Endothelial cell of umbilical vein (primary cell): ENCODE results near the gene CD38. TPM values are rescaled to one million over a fixed set of nuclear protein-coding genes. Genes with fewer than 3 reads are reported as not detected.

Experiments used
- BruUV-seq: library from RNA; stranded (reverse); fragments of 400-500 nt; replicated peaks from 2 replicates; lab custom pipeline; 2021; lab: Mats Ljungman, UMichigan
- CTCF ChIA-PET: fragments of 300-600, 350-600 bp; sonication (Branson Sonifier 250); formaldehyde crosslinking; loops from one replicate; lab custom pipeline; 2021; ENCODE audit warnings: antibody characterized with exemption, inconsistent platforms; lab: Charles Lee
- POLR2A ChIA-PET: fragments of 300-600, 350-600 bp; sonication (Branson Sonifier 250); formaldehyde crosslinking; loops from one replicate; lab custom pipeline; 2021; ENCODE audit warnings: antibody characterized with exemption, inconsistent platforms; lab: Charles Lee
- DNase-seq: peaks from one replicate; pipeline ENCODE4 v3.0.0-alpha.2; 2011; ENCODE audit warnings: low read depth, low spot score
- FAIRE-seq: peaks from 2 replicates; lab custom pipeline; 2011; peaks lifted over from hg19 to GRCh38; lab: Jason Lieb, UNC
- H2AFZ ChIP-seq: 2 replicates; pipeline ENCODE4 v1.6.0; 2012; ENCODE audit warnings: low read depth, low read length, control low read depth, inconsistent platforms
- H3K27ac ChIP-seq: 2 replicates; pipeline ENCODE4 v1.5.1; 2011; ENCODE audit warnings: low read depth, mild to moderate bottlenecking, control low read depth, low read length, moderate library complexity; ENCODE audit not compliant: insufficient read depth
- H3K27me3 ChIP-seq, 2 experiments: 2 replicates each; pipeline versions ENCODE4 v1.6.0 to v1.6.1; 2011; ENCODE audit warnings: low read length in 2 of 2, mixed read lengths in 1 of 2; ENCODE audit not compliant: control insufficient read depth in 2 of 2, insufficient read depth in 2 of 2
- H3K36me3 ChIP-seq, 2 experiments: 2 replicates in 1 of 2; 3 replicates in 1 of 2; pipeline ENCODE4 v1.5.1; 2011; ENCODE audit warnings: low read length in 2 of 2, mild to moderate bottlenecking in 1 of 2, moderate library complexity in 1 of 2; ENCODE audit not compliant: control insufficient read depth in 2 of 2, insufficient read depth in 2 of 2; ENCODE audit errors: extremely low read depth in 1 of 2
- H3K4me1 ChIP-seq: 3 replicates; pipeline ENCODE4 v1.5.1; 2011; ENCODE audit warnings: mild to moderate bottlenecking, low read length; ENCODE audit not compliant: control insufficient read depth, insufficient read depth; ENCODE audit errors: extremely low read depth
- H3K4me2 ChIP-seq: 2 replicates; pipeline ENCODE4 v1.6.1; 2011; ENCODE audit warnings: low read length, control low read depth, mixed read lengths; ENCODE audit not compliant: insufficient read depth
- H3K4me3 ChIP-seq, 3 experiments: fragments of 200-600 bp in 1 of 3; sonication (generic), shearing (Covaris generic) in 1 of 3; replicated peaks in 1 of 3; 2 replicates each; pipeline ENCODE4 v1.5.1; 2011 to 2016; ENCODE audit warnings: control low read depth in 3 of 3, low read length in 3 of 3, mild to moderate bottlenecking in 2 of 3, inconsistent platforms in 1 of 3, low read depth in 1 of 3, moderate library complexity in 1 of 3; ENCODE audit not compliant: insufficient read depth in 1 of 3
- H3K79me2 ChIP-seq: 2 replicates; pipeline ENCODE4 v1.6.0; 2012; ENCODE audit warnings: low read length, inconsistent platforms; ENCODE audit not compliant: control insufficient read depth, insufficient read depth
- H3K9ac ChIP-seq: replicated peaks from 2 replicates; pipeline ENCODE3; 2011; ENCODE audit warnings: low read length, control low read depth; ENCODE audit not compliant: insufficient read depth; ENCODE audit errors: extremely low read depth
- H3K9me1 ChIP-seq: replicated peaks from 3 replicates; pipeline ENCODE4 v1.6.0; 2011; ENCODE audit warnings: mild to moderate bottlenecking, low read length; ENCODE audit not compliant: control insufficient read depth, insufficient read depth; ENCODE audit errors: extremely low read depth
- H3K9me3 ChIP-seq: replicated peaks from 2 replicates; pipeline ENCODE4 v1.5.1; 2012; ENCODE audit warnings: low read length, inconsistent platforms; ENCODE audit not compliant: control insufficient read depth, insufficient read depth
- H4K20me1 ChIP-seq: replicated peaks from 2 replicates; pipeline ENCODE3; 2011; ENCODE audit warnings: mild to moderate bottlenecking, low read length; ENCODE audit not compliant: control insufficient read depth, insufficient read depth; ENCODE audit errors: extremely low read depth
- CTCF ChIP-seq, 2 donors: IDR thresholded peaks; 1 replicate in 1 of 2; 2 replicates in 1 of 2; pipeline ENCODE4 v1.5.1; 2011; ENCODE audit warnings: low read length in 2 of 2, mild to moderate bottlenecking in 2 of 2, moderate library complexity in 2 of 2, control low read depth in 1 of 2, inconsistent platforms in 1 of 2, low read depth in 1 of 2; ENCODE audit not compliant: insufficient read depth in 1 of 2; ENCODE audit errors: extremely low read depth in 1 of 2
- EZH2 ChIP-seq: IDR thresholded peaks from 2 replicates; pipeline ENCODE4 v1.6.1; 2012; ENCODE audit warnings: borderline replicate concordance, low read depth, mild to moderate bottlenecking, moderate library complexity, low read length, inconsistent platforms; ENCODE audit not compliant: severe bottlenecking
- FOS ChIP-seq: IDR thresholded peaks from 2 replicates; pipeline ENCODE4 v1.6.1; 2011; ENCODE audit warnings: mild to moderate bottlenecking, low read length, moderate library complexity, borderline replicate concordance; ENCODE audit not compliant: insufficient read depth
- GATA2 ChIP-seq: IDR thresholded peaks from 2 replicates; pipeline ENCODE4 v1.7.0; 2011; ENCODE audit warnings: low read depth, mild to moderate bottlenecking, moderate library complexity, mixed read lengths, low read length; ENCODE audit not compliant: insufficient read length, insufficient read depth
- JUN ChIP-seq: IDR thresholded peaks from 2 replicates; pipeline ENCODE4 v1.6.1; 2011; ENCODE audit warnings: borderline replicate concordance, low read depth; ENCODE audit not compliant: insufficient read length, insufficient read depth
- MYC ChIP-seq: IDR thresholded peaks from one replicate; pipeline ENCODE4 v1.6.1; 2011; ENCODE audit warnings: mild to moderate bottlenecking, low read depth, low read length
- POLR2A ChIP-seq: IDR thresholded peaks from 2 replicates; pipeline ENCODE4 v1.6.1; 2012; ENCODE audit warnings: low read depth, mild to moderate bottlenecking, control low read depth, low read length
- POLR2AphosphoS5 ChIP-seq: IDR thresholded peaks from 2 replicates; pipeline ENCODE4 v1.6.1; 2012; ENCODE audit warnings: low read depth, mild to moderate bottlenecking, control low read depth, low read length, moderate library complexity; ENCODE audit not compliant: insufficient read depth
- dilution Hi-C: fragments of 300-500 bp; cut with MboI; formaldehyde crosslinking; loops from one replicate; pipeline ENCODE4 v1.15.0; 2019; ENCODE audit warnings: low sequenced_read_pairs; ENCODE audit not compliant: extremely low pct_ligation_motif_present
- intact Hi-C: fragments of 100-400 bp; cut with micrococcal nuclease; formaldehyde crosslinking; loops from one replicate; pipeline ENCODE4 v1.10.0; 2022
- polyA plus RNA-seq, 4 experiments: library from polyadenylated mRNA; depleted of rRNA in 3 of 4; stranded (reverse) in 3 of 4; unstranded in 1 of 4; fragments of >200 nt; gene quantifications; 2 replicates each; pipeline versions ENCODE4 v1.2.1 to v1.2.3, GENCODE V29; 2011 to 2012; ENCODE audit warnings: missing spikeins in 1 of 4
- total RNA-seq: library from RNA; stranded (reverse); gene quantifications from 2 replicates; pipeline ENCODE4 v1.2.3, GENCODE V29; 2021

Gene CD38
- total and polyA plus RNA-seq, 2 donors (not counting 3 experiments of a cell fraction or from before 2014, with no cell fraction given) = 0.11 to 0.31 TPM

- TF ChIP-seq POLR2A (no peak), FOS (no peak), JUN (no peak), GATA2 (no peak), MYC (no peak), CTCF (IDR thresholded peaks at IDR 0.05; ENCODE audit: extremely low read depth in 1 of 2, insufficient read depth in 1 of 2, low read depth in 1 of 2, low read length in 2 of 2) (no peak), EZH2 (no peak), POLR2AphosphoS5 (no peak)
- no peaks in the 10 kb centered on the region for H3K9me1 ChIP-seq
- no peaks in the 10 kb centered on the region for H4K20me1 ChIP-seq
- FAIRE-seq (no peak), DNase-seq (no peak)
- no peaks in the 10 kb centered on the region for H3K36me3 ChIP-seq
- H2AFZ ChIP-seq = no peak overlapping the region
- ChIA-PET POLR2A (no interaction called here), CTCF (interaction anchor here (0.7 to 2.0 kb wide), 4 partner anchors 10 to 39 kb away, joined by 3 to 5 read pairs (median 4); no protein-coding TSS in a partner anchor)
- no peaks in the 10 kb centered on the region for H3K79me2 ChIP-seq
- intact Hi-C loops = no loop called here
- dilution Hi-C loops = no loop called here
- no peaks in the 10 kb centered on the region for H3K9me3 ChIP-seq
- no peak overlapping the region for H3K27ac ChIP-seq
- H3K9ac ChIP-seq = no peak overlapping the region
- no peak overlapping the region for H3K4me2 ChIP-seq
- H3K4me1 ChIP-seq = no peaks in the 10 kb centered on the region
- peaks cover 2 to 5% of the 10 kb centered on the region in 2 experiments for H3K27me3 ChIP-seq
- no peak overlapping the region for H3K4me3 ChIP-seq
- no TSS peak for BruUV-seq
These were observed 11.3 kb upstream of the CD38 start for GRCh38 chr4:15766821-15767220.
